GM23338 (cell line): Measurements from ENCODE around the gene CLIC3.
A peak's percentile ranks its signal among the peaks of the same experiment; 100 is the strongest.

Source experiments
- CREB1 ChIP-seq: fragments of 250-450 bp; sonication (Bioruptor Pico); IDR thresholded peaks from 2 replicates; pipeline ENCODE4 v1.5.0; 2020; ENCODE audit warnings: low read depth, mild to moderate bottlenecking, moderate library complexity
- EZH2 ChIP-seq: fragments of 200-600 bp; sonication (generic); IDR thresholded peaks from one replicate; pipeline ENCODE4 v1.8.0; 2017; ENCODE audit warnings: antibody characterized with exemption, mild to moderate bottlenecking, low read depth; ENCODE audit not compliant: unreplicated experiment
- EZH2phosphoT487 ChIP-seq: fragments of 200-600 bp; sonication (generic); IDR thresholded peaks from one replicate; pipeline ENCODE4 v1.8.1; 2018; ENCODE audit warnings: antibody characterized with exemption; ENCODE audit not compliant: unreplicated experiment
- JUNB ChIP-seq: IDR thresholded peaks from one replicate; pipeline ENCODE4 v1.6.1; 2016; ENCODE audit warnings: antibody characterized with exemption; ENCODE audit not compliant: unreplicated experiment
- NANOG ChIP-seq: IDR thresholded peaks from 2 replicates; pipeline ENCODE4 v1.6.1; 2016; ENCODE audit warnings: antibody characterized with exemption, borderline replicate concordance
- POLR2AphosphoS5 ChIP-seq: IDR thresholded peaks from 2 replicates; pipeline ENCODE4 v1.6.1; 2016; ENCODE audit warnings: antibody characterized with exemption, low read depth
- STAT1 ChIP-seq: IDR thresholded peaks from one replicate; pipeline ENCODE4 v1.6.1; 2016; ENCODE audit warnings: antibody characterized with exemption; ENCODE audit not compliant: unreplicated experiment
- ZNF331 ChIP-seq: fragments of 250-450 bp; sonication (Bioruptor Pico); IDR thresholded peaks from 2 replicates; pipeline ENCODE4 v1.5.0; 2020; ENCODE audit warnings: low read depth, mild to moderate bottlenecking, moderate library complexity
- TF ChIP-seq, protein P1 (sequence below), 2 experiments: fragments of 200-600 bp in 1 of 2; sonication (generic) in 1 of 2; conservative IDR thresholded peaks; 2 replicates each; pipeline versions ENCODE4 v1.5.1 to v1.6.1; 2016 to 2017; ENCODE audit warnings: antibody characterized with exemption in 2 of 2, low read depth in 2 of 2, mild to moderate bottlenecking in 2 of 2, moderate library complexity in 1 of 2
- TF ChIP-seq, protein P2 (sequence below): fragments of 250-450 bp; sonication (Bioruptor Pico); IDR thresholded peaks from 2 replicates; pipeline ENCODE4 v1.5.0; 2020; ENCODE audit warnings: mild to moderate bottlenecking, moderate library complexity
- TF ChIP-seq, protein P3 (sequence below): IDR thresholded peaks from one replicate; pipeline ENCODE4 v1.6.1; 2018; ENCODE audit warnings: antibody characterized with exemption; ENCODE audit not compliant: unreplicated experiment
- TF ChIP-seq, protein P4 (sequence below): IDR thresholded peaks from 2 replicates; pipeline ENCODE4 v1.6.1; 2016; ENCODE audit warnings: antibody characterized with exemption

GRCh38 chr9:137034709-137035506 lies 38.5 kb upstream of the CLIC3 start:
- TF ChIP-seq, protein P1, sequence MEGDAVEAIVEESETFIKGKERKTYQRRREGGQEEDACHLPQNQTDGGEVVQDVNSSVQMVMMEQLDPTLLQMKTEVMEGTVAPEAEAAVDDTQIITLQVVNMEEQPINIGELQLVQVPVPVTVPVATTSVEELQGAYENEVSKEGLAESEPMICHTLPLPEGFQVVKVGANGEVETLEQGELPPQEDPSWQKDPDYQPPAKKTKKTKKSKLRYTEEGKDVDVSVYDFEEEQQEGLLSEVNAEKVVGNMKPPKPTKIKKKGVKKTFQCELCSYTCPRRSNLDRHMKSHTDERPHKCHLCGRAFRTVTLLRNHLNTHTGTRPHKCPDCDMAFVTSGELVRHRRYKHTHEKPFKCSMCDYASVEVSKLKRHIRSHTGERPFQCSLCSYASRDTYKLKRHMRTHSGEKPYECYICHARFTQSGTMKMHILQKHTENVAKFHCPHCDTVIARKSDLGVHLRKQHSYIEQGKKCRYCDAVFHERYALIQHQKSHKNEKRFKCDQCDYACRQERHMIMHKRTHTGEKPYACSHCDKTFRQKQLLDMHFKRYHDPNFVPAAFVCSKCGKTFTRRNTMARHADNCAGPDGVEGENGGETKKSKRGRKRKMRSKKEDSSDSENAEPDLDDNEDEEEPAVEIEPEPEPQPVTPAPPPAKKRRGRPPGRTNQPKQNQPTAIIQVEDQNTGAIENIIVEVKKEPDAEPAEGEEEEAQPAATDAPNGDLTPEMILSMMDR (conservative IDR thresholded peaks at IDR 0.05; ENCODE audit: low read depth in 2 of 2), result peak; percentile 85 to 96
- no peak for TF ChIP-seq CREB1 (CRISPR knock-in tag)
- TF ChIP-seq, protein P2, sequence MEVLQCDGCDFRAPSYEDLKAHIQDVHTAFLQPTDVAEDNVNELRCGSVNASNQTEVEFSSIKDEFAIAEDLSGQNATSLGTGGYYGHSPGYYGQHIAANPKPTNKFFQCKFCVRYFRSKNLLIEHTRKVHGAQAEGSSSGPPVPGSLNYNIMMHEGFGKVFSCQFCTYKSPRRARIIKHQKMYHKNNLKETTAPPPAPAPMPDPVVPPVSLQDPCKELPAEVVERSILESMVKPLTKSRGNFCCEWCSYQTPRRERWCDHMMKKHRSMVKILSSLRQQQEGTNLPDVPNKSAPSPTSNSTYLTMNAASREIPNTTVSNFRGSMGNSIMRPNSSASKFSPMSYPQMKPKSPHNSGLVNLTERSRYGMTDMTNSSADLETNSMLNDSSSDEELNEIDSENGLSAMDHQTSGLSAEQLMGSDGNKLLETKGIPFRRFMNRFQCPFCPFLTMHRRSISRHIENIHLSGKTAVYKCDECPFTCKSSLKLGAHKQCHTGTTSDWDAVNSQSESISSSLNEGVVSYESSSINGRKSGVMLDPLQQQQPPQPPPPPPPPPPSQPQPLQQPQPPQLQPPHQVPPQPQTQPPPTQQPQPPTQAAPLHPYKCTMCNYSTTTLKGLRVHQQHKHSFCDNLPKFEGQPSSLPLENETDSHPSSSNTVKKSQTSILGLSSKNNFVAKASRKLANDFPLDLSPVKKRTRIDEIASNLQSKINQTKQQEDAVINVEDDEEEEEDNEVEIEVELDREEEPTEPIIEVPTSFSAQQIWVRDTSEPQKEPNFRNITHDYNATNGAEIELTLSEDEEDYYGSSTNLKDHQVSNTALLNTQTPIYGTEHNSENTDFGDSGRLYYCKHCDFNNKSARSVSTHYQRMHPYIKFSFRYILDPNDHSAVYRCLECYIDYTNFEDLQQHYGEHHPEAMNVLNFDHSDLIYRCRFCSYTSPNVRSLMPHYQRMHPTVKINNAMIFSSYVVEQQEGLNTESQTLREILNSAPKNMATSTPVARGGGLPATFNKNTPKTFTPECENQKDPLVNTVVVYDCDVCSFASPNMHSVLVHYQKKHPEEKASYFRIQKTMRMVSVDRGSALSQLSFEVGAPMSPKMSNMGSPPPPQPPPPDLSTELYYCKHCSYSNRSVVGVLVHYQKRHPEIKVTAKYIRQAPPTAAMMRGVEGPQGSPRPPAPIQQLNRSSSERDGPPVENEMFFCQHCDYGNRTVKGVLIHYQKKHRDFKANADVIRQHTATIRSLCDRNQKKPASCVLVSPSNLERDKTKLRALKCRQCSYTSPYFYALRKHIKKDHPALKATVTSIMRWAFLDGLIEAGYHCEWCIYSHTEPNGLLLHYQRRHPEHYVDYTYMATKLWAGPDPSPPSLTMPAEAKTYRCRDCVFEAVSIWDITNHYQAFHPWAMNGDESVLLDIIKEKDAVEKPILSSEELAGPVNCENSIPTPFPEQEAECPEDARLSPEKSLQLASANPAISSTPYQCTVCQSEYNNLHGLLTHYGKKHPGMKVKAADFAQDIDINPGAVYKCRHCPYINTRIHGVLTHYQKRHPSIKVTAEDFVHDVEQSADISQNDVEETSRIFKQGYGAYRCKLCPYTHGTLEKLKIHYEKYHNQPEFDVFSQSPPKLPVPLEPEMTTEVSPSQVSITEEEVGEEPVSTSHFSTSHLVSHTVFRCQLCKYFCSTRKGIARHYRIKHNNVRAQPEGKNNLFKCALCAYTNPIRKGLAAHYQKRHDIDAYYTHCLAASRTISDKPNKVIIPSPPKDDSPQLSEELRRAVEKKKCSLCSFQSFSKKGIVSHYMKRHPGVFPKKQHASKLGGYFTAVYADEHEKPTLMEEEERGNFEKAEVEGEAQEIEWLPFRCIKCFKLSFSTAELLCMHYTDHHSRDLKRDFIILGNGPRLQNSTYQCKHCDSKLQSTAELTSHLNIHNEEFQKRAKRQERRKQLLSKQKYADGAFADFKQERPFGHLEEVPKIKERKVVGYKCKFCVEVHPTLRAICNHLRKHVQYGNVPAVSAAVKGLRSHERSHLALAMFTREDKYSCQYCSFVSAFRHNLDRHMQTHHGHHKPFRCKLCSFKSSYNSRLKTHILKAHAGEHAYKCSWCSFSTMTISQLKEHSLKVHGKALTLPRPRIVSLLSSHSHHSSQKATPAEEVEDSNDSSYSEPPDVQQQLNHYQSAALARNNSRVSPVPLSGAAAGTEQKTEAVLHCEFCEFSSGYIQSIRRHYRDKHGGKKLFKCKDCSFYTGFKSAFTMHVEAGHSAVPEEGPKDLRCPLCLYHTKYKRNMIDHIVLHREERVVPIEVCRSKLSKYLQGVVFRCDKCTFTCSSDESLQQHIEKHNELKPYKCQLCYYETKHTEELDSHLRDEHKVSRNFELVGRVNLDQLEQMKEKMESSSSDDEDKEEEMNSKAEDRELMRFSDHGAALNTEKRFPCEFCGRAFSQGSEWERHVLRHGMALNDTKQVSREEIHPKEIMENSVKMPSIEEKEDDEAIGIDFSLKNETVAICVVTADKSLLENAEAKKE, result no peak
- TF ChIP-seq EZH2phosphoT487, result no peak
- TF ChIP-seq POLR2AphosphoS5, result no peak
- TF ChIP-seq EZH2, result no peak
- TF ChIP-seq JUNB, result no peak
- TF ChIP-seq, protein P3, sequence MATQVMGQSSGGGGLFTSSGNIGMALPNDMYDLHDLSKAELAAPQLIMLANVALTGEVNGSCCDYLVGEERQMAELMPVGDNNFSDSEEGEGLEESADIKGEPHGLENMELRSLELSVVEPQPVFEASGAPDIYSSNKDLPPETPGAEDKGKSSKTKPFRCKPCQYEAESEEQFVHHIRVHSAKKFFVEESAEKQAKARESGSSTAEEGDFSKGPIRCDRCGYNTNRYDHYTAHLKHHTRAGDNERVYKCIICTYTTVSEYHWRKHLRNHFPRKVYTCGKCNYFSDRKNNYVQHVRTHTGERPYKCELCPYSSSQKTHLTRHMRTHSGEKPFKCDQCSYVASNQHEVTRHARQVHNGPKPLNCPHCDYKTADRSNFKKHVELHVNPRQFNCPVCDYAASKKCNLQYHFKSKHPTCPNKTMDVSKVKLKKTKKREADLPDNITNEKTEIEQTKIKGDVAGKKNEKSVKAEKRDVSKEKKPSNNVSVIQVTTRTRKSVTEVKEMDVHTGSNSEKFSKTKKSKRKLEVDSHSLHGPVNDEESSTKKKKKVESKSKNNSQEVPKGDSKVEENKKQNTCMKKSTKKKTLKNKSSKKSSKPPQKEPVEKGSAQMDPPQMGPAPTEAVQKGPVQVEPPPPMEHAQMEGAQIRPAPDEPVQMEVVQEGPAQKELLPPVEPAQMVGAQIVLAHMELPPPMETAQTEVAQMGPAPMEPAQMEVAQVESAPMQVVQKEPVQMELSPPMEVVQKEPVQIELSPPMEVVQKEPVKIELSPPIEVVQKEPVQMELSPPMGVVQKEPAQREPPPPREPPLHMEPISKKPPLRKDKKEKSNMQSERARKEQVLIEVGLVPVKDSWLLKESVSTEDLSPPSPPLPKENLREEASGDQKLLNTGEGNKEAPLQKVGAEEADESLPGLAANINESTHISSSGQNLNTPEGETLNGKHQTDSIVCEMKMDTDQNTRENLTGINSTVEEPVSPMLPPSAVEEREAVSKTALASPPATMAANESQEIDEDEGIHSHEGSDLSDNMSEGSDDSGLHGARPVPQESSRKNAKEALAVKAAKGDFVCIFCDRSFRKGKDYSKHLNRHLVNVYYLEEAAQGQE, result no peak
- TF ChIP-seq, protein P4, sequence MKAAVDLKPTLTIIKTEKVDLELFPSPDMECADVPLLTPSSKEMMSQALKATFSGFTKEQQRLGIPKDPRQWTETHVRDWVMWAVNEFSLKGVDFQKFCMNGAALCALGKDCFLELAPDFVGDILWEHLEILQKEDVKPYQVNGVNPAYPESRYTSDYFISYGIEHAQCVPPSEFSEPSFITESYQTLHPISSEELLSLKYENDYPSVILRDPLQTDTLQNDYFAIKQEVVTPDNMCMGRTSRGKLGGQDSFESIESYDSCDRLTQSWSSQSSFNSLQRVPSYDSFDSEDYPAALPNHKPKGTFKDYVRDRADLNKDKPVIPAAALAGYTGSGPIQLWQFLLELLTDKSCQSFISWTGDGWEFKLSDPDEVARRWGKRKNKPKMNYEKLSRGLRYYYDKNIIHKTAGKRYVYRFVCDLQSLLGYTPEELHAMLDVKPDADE, result no peak
- TF ChIP-seq STAT1, result no peak
- no peak for TF ChIP-seq ZNF331 (CRISPR knock-in tag)
- no peak for TF ChIP-seq NANOG
